Measurements from ENCODE around the gene OMD.

The OMD gene, protein sequence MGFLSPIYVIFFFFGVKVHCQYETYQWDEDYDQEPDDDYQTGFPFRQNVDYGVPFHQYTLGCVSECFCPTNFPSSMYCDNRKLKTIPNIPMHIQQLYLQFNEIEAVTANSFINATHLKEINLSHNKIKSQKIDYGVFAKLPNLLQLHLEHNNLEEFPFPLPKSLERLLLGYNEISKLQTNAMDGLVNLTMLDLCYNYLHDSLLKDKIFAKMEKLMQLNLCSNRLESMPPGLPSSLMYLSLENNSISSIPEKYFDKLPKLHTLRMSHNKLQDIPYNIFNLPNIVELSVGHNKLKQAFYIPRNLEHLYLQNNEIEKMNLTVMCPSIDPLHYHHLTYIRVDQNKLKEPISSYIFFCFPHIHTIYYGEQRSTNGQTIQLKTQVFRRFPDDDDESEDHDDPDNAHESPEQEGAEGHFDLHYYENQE

DNA sequence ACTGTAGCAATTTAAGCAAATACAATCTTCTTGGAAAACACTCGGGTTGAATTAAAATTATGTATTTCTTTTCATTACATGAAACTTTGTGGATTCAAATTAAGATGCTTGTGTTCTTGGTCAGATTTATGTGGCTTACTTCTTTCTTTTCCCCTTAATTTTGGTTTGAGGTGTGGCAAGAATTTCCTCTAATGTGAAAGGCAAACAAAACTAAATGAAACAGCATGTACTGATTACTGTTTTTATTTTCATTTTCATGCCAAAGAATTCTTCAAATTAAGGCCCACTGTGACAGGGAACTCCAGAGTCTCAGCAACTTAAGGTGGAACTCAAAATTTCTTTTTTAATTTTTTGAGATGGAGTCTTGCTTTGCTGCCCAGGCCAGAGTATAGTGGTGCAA, at the start of gene OMD:
TSS of gene OMD (minus strand) at position 132 of the 400 bp plus-strand sequence. CDS start 6,913 bp downstream, outside the sequence.
- H3K4me3 ChIP-seq (ENCODE audit: low read depth, low read length), result no peak within 1 kb of the TSS

DNA sequence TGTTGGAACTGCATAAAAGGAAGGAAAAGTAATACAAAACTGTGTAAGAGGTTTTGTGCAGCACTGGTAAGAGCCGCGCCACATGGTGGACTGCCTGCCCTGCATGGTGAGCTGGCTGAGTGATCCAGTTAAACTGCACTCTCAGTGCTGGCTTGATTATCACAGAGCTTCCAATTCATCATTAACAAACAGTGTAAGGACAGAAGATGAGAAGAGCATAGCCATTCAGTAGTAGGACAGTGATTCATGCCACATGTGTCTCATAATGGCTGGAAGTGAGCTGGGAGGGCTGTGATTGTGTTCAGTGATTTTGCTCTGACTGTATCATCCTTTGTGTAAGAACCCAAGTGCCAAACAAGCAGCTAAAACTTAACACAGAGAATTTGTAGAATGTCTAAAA, 43.9 kb upstream of the OMD start:
- no peak overlapping the region for H3K4me3 ChIP-seq (ENCODE audit: low read depth, low read length)

- no peak overlapping the region for H3K4me3 ChIP-seq (ENCODE audit: low read depth, low read length)
Measured at GRCh38 chr9:92467511-92467910, 43.2 kb upstream of the OMD start.

DNA sequence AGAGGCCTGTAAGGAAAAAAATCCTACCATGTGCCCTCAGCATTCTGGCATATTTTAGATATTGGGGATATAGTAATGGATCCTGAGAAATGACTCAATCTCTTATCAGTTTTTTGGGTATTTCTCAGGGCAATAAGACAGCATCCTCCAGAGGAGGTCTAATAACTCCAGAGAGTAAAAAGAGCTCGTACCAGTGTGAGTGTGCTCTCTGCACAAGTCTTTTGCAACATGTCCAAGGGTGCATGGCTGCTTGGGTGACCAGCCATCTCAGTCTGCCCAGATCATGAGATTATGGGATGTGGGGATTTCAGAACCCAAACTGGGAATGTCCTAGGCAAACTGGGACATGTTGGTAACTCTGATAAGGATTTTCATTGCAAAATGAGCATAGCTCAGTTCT, 42.8 kb upstream of the OMD start:
- H3K4me3 ChIP-seq (ENCODE audit: low read depth, low read length), result no peak overlapping the region

GRCh38 chr9:92463984-92464383, 39.7 kb upstream of the OMD start:
- no peak overlapping the region for H3K4me3 ChIP-seq (ENCODE audit: low read depth, low read length)

DNA sequence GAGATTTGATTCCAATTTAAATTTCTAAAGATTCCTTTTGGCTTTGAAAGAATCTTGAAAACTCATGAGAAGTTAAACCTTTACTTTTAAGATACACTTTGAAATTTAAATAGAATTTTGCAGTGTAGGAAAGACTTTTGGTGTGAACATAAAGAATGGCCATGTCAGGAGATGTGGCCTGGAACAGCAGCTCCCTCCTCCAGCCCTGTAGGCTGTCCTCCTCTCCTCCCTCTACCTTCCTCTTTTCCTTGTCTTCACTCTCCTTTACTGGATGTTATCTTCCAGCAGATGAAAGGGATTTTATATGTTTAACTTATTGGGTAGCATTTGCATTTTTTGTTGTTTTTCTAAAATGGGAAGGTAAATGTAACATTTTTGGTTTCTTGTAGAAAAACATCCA, 39.1 kb upstream of the OMD start:
- no peak overlapping the region for H3K4me3 ChIP-seq (ENCODE audit: low read depth, low read length)

- no peak overlapping the region for H3K4me3 ChIP-seq (ENCODE audit: low read depth, low read length)
Measured at GRCh38 chr9:92457576-92457975, 33.3 kb upstream of the OMD start.

DNA sequence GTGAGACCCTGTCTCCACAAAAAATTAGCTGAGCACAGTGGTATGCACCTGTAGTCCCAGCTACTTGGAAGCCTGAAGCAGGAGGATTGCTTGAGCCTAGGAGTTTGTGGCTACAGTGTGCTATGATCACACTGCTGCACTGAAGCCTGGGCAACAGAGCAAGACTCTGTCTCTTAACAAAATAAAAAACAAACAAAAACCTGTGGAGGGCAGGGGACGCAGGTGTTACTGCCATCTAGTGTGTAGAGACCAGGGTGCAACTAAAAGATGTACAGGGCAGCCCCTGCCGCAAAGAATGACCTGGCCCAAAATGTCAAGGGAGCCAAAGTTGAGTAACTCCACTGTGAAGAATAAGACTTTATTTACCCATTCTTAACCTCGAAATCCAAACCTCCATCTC, 30.9 kb upstream of the OMD start:
- no peak overlapping the region for H3K4me3 ChIP-seq (ENCODE audit: low read depth, low read length)

GRCh38 chr9:92446536-92446935, 22.3 kb upstream of the OMD start:
- no peak overlapping the region for H3K4me3 ChIP-seq (ENCODE audit: low read depth, low read length)

DNA sequence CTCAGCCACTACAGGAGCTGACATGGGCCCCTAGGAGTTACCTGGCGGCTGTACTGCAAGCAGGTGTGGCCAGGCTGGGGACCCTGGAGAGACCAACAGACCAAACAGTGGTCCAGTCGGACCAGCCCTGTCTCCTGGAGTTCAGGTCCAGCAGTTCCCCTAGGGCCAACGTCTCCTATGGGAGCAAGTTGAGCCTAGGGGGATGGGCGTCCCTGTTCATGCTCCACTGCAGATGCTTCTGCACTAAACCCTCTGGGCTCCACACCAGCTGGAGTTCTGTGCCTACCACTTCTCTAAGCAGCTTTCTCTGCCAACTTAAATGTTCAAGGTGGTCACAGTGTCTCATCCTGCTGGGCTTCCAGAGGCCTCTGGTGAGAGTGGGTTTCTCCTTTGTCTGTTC, 20.6 kb upstream of the OMD start:
- H3K4me3 ChIP-seq (ENCODE audit: low read depth, low read length), result no peak overlapping the region

DNA sequence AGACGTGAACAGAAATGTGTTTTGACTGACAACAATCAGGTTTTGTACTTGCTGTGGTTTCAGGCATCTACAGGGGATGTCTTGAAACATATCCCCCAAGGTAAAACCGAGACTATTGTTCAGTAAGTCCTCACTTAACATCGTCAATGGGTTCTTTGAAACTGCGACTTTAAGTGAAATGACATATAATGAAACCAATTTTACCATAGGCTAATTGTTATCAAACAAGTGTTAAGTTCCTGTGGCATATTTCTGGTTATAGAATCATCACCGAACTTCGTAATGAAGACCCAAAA, 16.4 kb upstream of the OMD start:
- H3K4me3 ChIP-seq (ENCODE audit: low read depth, low read length), result no peak overlapping the region

DNA sequence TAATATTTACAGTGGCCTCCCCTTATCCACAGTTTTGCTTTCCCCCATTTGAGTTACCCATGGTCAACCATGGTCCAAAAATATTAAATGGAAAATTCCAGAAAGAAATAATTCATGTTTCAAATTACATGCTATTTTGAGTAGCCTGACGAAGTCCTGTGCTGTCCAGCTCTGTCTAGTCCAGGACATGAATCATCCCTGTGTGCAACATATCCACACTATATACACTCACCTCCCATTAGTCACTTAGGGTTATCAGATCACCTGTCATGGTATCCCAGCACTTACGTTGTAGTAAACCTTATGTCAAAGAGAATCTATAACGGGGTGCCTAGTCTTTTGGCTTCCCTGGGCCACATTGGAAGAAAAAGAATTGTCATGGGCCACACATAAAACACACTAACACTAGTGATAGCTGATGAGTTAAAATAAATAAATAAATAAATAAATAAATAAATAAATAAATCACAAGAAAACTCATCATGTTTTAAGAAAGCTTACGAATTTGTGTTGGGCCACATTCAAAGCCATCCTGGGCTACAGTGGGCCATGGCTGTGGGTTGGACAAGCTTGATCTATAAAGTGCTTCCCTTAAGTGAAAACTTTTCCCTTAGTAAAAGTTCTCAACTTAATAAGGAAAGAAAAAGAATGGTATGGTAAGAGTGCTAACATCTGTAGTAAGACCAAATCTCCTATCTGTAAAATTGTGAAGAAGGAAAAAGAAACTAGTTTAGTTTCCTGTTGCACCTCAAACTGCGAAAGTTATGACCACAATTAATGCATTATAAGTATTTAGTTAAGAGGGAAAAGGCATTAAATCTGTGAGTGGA, 15.9 kb upstream of the OMD start:
- H3K4me3 ChIP-seq (ENCODE audit: low read depth, low read length), result no peak overlapping the region

GRCh38 chr9:92438900-92439526, 14.7 kb upstream of the OMD start:
- no peak overlapping the region for H3K4me3 ChIP-seq (ENCODE audit: low read depth, low read length)

DNA sequence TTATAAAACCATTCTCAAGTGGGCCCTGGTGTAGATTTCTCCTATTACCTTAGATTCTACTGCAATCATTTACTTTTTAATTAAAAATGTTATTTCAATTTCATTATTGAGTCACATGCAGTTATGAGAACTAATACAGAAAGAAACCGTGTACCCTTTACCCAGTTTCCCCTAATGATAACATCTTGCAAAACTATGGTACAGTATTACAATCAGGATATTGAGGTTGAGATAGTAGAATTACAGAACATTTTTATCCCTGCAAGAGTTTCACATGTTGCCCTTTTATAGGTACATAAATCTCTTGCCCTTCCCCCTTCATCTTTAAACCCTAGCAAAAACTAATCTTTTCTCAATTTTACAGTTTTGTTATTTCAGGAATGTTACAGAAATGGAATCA, 11.0 kb upstream of the OMD start:
- no peak overlapping the region for H3K4me3 ChIP-seq (ENCODE audit: low read depth, low read length)

DNA sequence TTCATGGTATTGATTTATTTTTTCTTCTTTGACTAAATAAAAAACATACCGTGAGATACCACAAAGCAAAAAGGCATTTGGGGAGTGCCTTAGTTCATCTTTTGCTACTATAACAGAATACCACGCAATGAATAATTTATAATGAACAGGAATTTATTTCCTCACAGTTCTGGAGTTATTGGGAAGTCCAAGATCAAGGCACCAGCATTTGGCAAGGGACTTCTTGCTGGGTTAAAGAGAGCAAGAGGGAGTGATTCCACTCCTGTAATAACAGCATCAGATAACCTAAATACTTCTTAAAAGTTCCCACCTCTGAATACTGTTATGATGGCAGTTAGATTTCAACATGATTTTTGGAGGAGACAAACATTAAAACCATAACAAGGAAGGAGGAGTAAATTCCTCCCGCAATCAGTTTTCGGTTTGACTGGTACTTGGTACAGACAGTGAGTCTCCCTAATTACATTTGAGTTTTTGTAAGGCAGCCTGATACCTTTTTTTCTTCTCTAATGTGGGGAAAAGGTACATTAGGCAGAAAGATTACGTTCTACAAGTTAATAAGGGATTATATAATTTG, 8.8 kb upstream of the OMD start:
- no peak overlapping the region for H3K4me3 ChIP-seq (ENCODE audit: low read depth, low read length)

- H3K4me3 ChIP-seq (ENCODE audit: low read depth, low read length), result no peak overlapping the region
Measured at GRCh38 chr9:92432350-92432749, 8.1 kb upstream of the OMD start.

GRCh38 chr9:92429836-92430235, 5.6 kb upstream of the OMD start:
- no peak overlapping the region for H3K4me3 ChIP-seq (ENCODE audit: low read depth, low read length)

GRCh38 chr9:92426501-92427145, 2.4 kb upstream of the OMD start:
- no peak overlapping the region for H3K4me3 ChIP-seq (ENCODE audit: low read depth, low read length)

DNA sequence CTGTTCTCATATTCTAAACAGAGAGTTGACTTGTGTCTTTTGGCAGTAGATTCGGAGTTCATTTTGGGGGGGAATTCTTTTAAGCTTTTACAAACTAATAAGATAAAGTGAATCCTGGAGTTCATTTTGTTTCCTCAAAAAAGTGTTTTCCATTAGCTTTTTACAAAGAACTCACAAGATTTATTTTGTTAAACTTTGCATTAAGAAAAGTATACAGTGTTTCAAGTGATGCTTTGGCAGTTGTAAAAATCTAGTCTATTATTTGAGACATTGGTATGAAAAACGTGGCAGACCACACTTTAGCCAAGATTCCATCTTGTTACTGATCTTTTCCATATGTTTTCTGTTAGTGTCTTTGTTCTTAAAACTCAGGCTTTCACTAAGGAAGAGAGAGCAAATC, 1.2 kb upstream of the OMD start:
- no peak overlapping the region for H3K4me3 ChIP-seq (ENCODE audit: low read depth, low read length)

DNA sequence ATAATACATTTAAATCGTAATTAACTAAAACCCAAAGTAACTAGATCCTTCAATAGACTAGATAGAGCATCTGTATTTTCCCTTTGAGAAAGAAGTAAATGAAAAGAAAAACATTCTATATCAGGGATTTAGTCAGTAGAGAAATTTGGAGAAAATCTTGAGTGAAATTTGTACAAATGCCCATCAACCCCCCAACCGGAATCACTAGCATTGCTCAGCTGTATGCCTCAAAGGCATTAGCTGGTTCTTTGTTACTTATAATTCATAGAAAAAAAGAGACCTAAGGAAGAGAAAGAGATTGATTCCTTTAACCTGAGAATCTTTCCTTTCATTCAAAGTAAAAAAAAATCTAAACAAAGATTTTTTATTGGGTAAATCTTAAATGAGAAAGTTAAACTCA, 659 bp downstream of the OMD start:
- no peak overlapping the region for H3K4me3 ChIP-seq (ENCODE audit: low read depth, low read length)

All from iPS-11a (cell line).